ENCODE data around the gene PRR15. TPM values are rescaled to one million over a fixed set of nuclear protein-coding genes. Genes with fewer than 3 reads are reported as not detected.
"Not testable (repeated sequence)": the region's sequence is repeated elsewhere in the genome, so short reads cannot be mapped to it uniquely, and the experiment has no call there.

PRR15 gene
- total and polyA plus RNA-seq, 2 of the 13 experiments (the other 11 are each of a cell fraction or from before 2014, with no cell fraction given), result 2.3 to 7.8 TPM

DNA sequence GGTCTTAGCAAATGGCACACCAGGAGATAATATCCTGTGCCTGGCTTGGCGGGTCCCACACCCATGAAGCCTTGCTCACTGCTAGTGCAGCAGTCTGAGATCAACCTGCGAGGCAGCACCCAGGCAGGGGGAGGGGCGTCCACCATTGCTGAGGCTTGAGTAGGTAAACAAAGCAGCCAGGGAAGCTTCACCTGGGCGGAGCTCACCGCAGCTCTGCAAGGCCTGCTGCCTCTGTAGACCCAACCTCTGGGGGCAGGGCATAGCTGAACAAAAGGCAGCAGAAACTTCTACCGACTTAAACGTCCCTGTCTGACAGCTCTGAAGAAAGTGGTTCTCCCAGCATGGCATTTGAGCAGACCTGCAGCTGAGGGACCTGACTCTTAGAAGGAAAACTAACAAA lies 35.1 kb upstream of the PRR15 start:
- H4K20me1 ChIP-seq (ENCODE audit: insufficient read depth, low read length); H3K36me3 ChIP-seq (replicated peaks in 1 of 2; ENCODE audit: control insufficient read depth in 1 of 2, insufficient read depth in 2 of 2, low read length in 2 of 2); H3K27ac ChIP-seq (ENCODE audit: extremely low read length, insufficient read depth, low read length); H3K9me3 ChIP-seq (ENCODE audit: low read length); intact Hi-C loops (cut with micrococcal nuclease; ENCODE audit: unreplicated experiment); H3K79me2 ChIP-seq (ENCODE audit: insufficient read depth, low read length); H3K4me2 ChIP-seq (ENCODE audit: low read depth, low read length); H2AFZ ChIP-seq (ENCODE audit: low read length); BruUV-seq (replicated peaks); H3K9ac ChIP-seq (ENCODE audit: insufficient read depth, low read depth, low read length); FAIRE-seq; ATAC-seq; H3K27me3 ChIP-seq (ENCODE audit: control insufficient read depth in 1 of 2, insufficient read depth in 2 of 2, low read length in 2 of 2); CTCF ChIA-PET (ENCODE audit: low intra/inter-chr PET ratio, low total read pairs); in situ Hi-C loops (cut with HindIII; ENCODE audit: extremely low pct_ligation_motif_present, low pct_unique_long_range_greater_than_20kb); H3K4me3 ChIP-seq (replicated peaks in 1 of 3; ENCODE audit: insufficient read depth in 1 of 3, low read depth in 2 of 3, low read length in 3 of 3); TF ChIP-seq FOXA1 (IDR thresholded peaks at IDR 0.05): not testable (repeated sequence)
- TF ChIP-seq ZNF644 (CRISPR knock-in tag; IDR thresholded peaks at IDR 0.05; ENCODE audit: low read depth) (0 out of 2 replicates have a peak, but pooled peaks have one; percentile 32), HOXA3 (CRISPR knock-in tag; IDR thresholded peaks at IDR 0.05) (peak; percentile 31; the same call in 1 of the 2 replicates), ZNF331 (CRISPR knock-in tag; IDR thresholded peaks at IDR 0.05) (0 out of 2 replicates have a peak, but pooled peaks have one; percentile 20), RAD21 (CRISPR knock-in tag; IDR thresholded peaks at IDR 0.05) (0 out of 2 replicates have a peak, but pooled peaks have one; percentile 6), FOXA1 (CRISPR knock-in tag; IDR thresholded peaks at IDR 0.05) (peak; percentile 54), FOXA3 (CRISPR knock-in tag; IDR thresholded peaks at IDR 0.05) (peak; percentile 25; the same call in 1 of the 2 replicates), SP5 (CRISPR knock-in tag; IDR thresholded peaks at IDR 0.05; ENCODE audit: borderline replicate concordance, low read depth) (peak; percentile 37; the same call in 1 of the 2 replicates)
- TF ChIP-seq, protein P1, sequence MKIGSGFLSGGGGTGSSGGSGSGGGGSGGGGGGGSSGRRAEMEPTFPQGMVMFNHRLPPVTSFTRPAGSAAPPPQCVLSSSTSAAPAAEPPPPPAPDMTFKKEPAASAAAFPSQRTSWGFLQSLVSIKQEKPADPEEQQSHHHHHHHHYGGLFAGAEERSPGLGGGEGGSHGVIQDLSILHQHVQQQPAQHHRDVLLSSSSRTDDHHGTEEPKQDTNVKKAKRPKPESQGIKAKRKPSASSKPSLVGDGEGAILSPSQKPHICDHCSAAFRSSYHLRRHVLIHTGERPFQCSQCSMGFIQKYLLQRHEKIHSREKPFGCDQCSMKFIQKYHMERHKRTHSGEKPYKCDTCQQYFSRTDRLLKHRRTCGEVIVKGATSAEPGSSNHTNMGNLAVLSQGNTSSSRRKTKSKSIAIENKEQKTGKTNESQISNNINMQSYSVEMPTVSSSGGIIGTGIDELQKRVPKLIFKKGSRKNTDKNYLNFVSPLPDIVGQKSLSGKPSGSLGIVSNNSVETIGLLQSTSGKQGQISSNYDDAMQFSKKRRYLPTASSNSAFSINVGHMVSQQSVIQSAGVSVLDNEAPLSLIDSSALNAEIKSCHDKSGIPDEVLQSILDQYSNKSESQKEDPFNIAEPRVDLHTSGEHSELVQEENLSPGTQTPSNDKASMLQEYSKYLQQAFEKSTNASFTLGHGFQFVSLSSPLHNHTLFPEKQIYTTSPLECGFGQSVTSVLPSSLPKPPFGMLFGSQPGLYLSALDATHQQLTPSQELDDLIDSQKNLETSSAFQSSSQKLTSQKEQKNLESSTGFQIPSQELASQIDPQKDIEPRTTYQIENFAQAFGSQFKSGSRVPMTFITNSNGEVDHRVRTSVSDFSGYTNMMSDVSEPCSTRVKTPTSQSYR (CRISPR knock-in tag; IDR thresholded peaks at IDR 0.05; ENCODE audit: borderline replicate concordance), result peak; percentile 53; the same call in 1 of the 2 replicates
- TF ChIP-seq, protein P2, sequence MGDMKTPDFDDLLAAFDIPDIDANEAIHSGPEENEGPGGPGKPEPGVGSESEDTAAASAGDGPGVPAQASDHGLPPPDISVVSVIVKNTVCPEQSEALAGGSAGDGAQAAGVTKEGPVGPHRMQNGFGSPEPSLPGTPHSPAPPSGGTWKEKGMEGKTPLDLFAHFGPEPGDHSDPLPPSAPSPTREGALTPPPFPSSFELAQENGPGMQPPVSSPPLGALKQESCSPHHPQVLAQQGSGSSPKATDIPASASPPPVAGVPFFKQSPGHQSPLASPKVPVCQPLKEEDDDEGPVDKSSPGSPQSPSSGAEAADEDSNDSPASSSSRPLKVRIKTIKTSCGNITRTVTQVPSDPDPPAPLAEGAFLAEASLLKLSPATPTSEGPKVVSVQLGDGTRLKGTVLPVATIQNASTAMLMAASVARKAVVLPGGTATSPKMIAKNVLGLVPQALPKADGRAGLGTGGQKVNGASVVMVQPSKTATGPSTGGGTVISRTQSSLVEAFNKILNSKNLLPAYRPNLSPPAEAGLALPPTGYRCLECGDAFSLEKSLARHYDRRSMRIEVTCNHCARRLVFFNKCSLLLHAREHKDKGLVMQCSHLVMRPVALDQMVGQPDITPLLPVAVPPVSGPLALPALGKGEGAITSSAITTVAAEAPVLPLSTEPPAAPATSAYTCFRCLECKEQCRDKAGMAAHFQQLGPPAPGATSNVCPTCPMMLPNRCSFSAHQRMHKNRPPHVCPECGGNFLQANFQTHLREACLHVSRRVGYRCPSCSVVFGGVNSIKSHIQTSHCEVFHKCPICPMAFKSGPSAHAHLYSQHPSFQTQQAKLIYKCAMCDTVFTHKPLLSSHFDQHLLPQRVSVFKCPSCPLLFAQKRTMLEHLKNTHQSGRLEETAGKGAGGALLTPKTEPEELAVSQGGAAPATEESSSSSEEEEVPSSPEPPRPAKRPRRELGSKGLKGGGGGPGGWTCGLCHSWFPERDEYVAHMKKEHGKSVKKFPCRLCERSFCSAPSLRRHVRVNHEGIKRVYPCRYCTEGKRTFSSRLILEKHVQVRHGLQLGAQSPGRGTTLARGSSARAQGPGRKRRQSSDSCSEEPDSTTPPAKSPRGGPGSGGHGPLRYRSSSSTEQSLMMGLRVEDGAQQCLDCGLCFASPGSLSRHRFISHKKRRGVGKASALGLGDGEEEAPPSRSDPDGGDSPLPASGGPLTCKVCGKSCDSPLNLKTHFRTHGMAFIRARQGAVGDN (CRISPR knock-in tag; IDR thresholded peaks at IDR 0.05), result peak; percentile 33
- POLR2A ChIA-PET, result interaction anchor here (1.2 kb wide), 1 partner anchor 35 kb away, joined by 3 read pairs; the partner anchor contains the start of gene PRR15
- DNase-seq (ENCODE audit: low spot score), result peak; percentile 35
- 51% methylated on average over 3 of the region's 7 CpGs for WGBS (ENCODE audit: low lambda C conversion rate)
- H3K4me1 ChIP-seq (ENCODE audit: insufficient read depth, low read length), result peaks cover 12% of the 10 kb centered on the region
